ENCODE results near the gene ARHGEF39. TPM values are rescaled to one million over a fixed set of nuclear protein-coding genes. Genes with fewer than 3 reads are reported as not detected.

The ARHGEF39 gene
- total RNA-seq, 1 donor from 2014 or later: 0.89 TPM

DNA sequence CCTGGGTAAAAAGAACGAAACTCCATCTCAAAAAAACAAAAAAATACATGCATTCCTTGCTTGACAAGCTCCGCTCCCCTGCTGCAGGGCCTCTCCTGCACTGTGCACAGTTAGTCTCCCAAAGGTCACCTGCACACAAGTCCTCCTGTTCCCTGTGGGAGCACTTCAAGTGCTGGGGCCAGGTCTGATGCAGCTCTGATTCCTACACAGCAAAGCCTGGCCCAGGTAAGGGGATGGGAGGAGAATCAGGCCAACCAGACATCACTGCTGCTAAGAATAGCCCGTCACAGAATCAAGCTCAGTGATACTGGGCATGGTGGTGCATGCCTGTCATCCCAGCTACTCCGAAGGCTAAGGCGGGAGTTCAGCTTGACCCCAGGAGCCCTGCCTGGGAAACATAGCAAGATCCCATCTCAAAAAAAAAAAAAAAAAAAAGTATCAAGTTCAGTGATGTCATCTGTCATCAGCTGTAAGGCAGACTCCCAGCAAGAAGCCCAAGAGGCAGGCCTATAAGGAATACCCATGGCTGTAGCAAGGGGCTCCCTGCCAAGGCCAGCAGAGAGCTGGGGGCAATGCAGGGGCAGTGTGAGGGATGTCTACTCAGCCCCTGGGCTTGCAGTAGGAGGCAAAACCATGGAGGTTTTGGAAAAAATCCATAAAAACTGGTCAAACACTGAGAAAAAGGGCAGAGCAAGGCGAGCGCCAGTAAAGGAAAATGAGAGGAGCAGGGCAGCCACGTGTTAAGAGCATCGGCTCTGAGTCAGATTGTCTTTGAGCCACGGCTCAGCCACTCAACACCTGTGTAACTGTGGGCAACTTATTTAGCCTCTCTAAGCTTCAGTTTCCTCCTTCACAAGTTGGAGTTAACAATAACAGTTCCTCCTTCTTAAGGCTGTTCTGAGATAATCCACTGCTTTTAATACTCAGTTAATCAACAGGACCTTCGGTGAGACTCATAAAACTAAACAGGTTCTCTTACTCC, 21.5 kb upstream of the ARHGEF39 start:
- no peaks in the 10 kb centered on the region for H3K9me3 Mint-ChIP-seq
- intact Hi-C loops (cut with micrococcal nuclease): no loop called here
- no peak for DNase-seq
- H3K4me3 Mint-ChIP-seq: no peak overlapping the region
- H3K4me1 Mint-ChIP-seq: peaks cover 12% of the 10 kb centered on the region
- H3K36me3 Mint-ChIP-seq (ENCODE audit: low read depth): peaks cover 2% of the 10 kb centered on the region
- H3K27ac Mint-ChIP-seq: no peak overlapping the region
- TF ChIP-seq, protein P1, sequence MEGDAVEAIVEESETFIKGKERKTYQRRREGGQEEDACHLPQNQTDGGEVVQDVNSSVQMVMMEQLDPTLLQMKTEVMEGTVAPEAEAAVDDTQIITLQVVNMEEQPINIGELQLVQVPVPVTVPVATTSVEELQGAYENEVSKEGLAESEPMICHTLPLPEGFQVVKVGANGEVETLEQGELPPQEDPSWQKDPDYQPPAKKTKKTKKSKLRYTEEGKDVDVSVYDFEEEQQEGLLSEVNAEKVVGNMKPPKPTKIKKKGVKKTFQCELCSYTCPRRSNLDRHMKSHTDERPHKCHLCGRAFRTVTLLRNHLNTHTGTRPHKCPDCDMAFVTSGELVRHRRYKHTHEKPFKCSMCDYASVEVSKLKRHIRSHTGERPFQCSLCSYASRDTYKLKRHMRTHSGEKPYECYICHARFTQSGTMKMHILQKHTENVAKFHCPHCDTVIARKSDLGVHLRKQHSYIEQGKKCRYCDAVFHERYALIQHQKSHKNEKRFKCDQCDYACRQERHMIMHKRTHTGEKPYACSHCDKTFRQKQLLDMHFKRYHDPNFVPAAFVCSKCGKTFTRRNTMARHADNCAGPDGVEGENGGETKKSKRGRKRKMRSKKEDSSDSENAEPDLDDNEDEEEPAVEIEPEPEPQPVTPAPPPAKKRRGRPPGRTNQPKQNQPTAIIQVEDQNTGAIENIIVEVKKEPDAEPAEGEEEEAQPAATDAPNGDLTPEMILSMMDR (IDR thresholded peaks at IDR 0.05): no peak
- no peak for ATAC-seq (ENCODE audit: low read depth)
- ChIA-PET CTCF (interaction anchor here (3.6 kb wide), 1 partner anchor 9 kb away, joined by 23 read pairs; no protein-coding TSS in a partner anchor), POLR2A (interaction anchor here (0.7 to 1.1 kb wide), 2 partner anchors 42 to 112 kb away, joined by 4 to 10 read pairs; no protein-coding TSS in a partner anchor)
- H3K27me3 Mint-ChIP-seq: no peaks in the 10 kb centered on the region

DNA sequence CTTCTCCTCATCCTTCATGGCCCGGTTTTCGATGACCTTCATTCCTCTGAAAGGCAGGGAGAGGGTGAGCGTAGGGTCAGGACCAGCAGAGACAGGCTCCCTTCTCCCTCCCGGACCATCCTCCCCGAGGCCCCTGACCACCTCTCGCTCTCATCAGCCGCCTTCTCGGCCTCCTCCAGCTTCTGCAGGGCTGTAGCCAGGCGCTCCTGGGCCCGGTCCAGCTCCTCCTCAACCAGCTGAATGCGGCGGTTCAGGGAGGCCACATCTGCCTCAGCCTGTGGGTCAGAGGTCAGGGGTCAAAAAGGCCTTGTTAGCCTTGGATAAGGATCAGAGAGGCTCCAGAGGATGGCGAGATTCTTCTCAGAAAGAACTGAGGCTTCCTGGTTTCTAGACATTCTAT, 20.5 kb upstream of the ARHGEF39 start:
- Mint-ChIP-seq H3K27me3 (no peaks in the 10 kb centered on the region), H3K4me3 (no peak overlapping the region), H3K36me3 (ENCODE audit: low read depth) (no peaks in the 10 kb centered on the region), H3K9me3 (no peaks in the 10 kb centered on the region), H3K4me1 (peaks cover 14% of the 10 kb centered on the region), H3K27ac (no peak overlapping the region)
- intact Hi-C loops (cut with micrococcal nuclease): no loop called here
- POLR2A ChIA-PET: interaction anchor here (1.1 kb wide), 1 partner anchor 41 kb away, joined by 4 read pairs; no protein-coding TSS in a partner anchor
- no peak for DNase-seq
- CTCF ChIA-PET: interaction anchor here (3.6 kb wide), 1 partner anchor 10 kb away, joined by 23 read pairs; no protein-coding TSS in a partner anchor
- TF ChIP-seq, protein P1 (IDR thresholded peaks at IDR 0.05): no peak
- ATAC-seq (ENCODE audit: low read depth): no peak

DNA sequence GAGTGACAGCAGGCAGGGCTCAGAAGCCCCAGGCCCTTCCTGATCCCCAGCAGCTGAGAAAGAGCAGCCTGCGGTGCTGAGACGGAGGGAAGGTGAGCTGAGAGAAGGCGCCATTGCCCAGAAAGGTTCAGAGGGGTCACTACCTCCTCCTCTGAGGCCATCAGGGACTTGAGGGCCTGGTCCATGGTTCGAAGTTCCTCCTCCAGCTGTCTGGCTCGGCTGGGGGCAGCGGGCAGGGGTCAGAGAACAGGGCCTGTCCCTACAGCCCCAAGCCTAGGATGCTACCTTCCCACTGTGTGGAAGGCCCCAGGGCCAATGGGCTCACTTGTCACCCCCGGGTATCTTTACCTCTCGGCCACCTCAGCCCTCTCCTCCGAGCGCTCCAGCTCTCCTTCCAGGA, 19.9 kb upstream of the ARHGEF39 start:
- Mint-ChIP-seq H3K27me3 (no peaks in the 10 kb centered on the region), H3K9me3 (no peaks in the 10 kb centered on the region), H3K4me3 (no peak overlapping the region), H3K36me3 (ENCODE audit: low read depth) (no peaks in the 10 kb centered on the region), H3K4me1 (peaks cover 20% of the 10 kb centered on the region), H3K27ac (no peak overlapping the region)
- DNase-seq: no peak
- TF ChIP-seq, protein P1 (IDR thresholded peaks at IDR 0.05): no peak
- intact Hi-C loops (cut with micrococcal nuclease): loop anchor here (5.0 kb wide), 1 partner anchor 32 kb away; no protein-coding TSS in a partner anchor
- POLR2A ChIA-PET: no interaction called here
- CTCF ChIA-PET: interaction anchor here (5.9 kb wide), 1 partner anchor 11 kb away, joined by 30 read pairs; no protein-coding TSS in a partner anchor
- no peak for ATAC-seq (ENCODE audit: low read depth)

DNA sequence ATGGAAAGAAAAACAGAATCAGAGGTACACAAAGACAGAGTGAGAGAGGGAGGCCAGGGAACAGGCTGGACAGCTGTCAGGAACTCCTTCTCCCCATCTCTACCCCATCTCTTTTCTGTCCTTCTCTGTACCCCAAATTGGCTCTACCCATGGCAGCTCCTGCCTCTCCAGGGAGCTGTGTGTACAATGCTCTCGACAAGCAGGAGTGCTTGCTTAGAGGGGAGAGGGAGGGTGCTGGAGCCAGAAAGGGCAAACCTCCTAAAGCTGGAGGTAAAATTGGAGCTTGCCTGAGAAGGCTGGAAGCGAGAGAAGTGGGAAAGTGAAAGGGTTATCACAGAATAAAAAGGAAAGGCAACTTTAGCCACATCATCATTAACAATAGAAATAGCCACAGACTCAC, 18.3 kb upstream of the ARHGEF39 start:
- no peak overlapping the region for H3K4me3 Mint-ChIP-seq
- DNase-seq: no peak
- H3K36me3 Mint-ChIP-seq (ENCODE audit: low read depth): no peaks in the 10 kb centered on the region
- no peak overlapping the region for H3K27ac Mint-ChIP-seq
- ChIA-PET CTCF (interaction anchor here (1.0 to 5.9 kb wide), 2 partner anchors 13 to 80 kb away, joined by 3 to 30 read pairs; no protein-coding TSS in a partner anchor), POLR2A (interaction anchor here (0.7 kb wide), 1 partner anchor 27 kb away, joined by 3 read pairs; no protein-coding TSS in a partner anchor)
- intact Hi-C loops (cut with micrococcal nuclease): loop anchor here (5.0 kb wide), 1 partner anchor 34 kb away; no protein-coding TSS in a partner anchor
- TF ChIP-seq, protein P1 (IDR thresholded peaks at IDR 0.05): no peak
- H3K27me3 Mint-ChIP-seq: no peaks in the 10 kb centered on the region
- H3K4me1 Mint-ChIP-seq: peaks cover 21% of the 10 kb centered on the region
- H3K9me3 Mint-ChIP-seq: no peaks in the 10 kb centered on the region
- no peak for ATAC-seq (ENCODE audit: low read depth)
